HG03520 (cell line): ENCODE data around the gene LRRK1.

ENCODE experiments used
- ATAC-seq: cut with Tn5 transposase; IDR thresholded peaks from one replicate; pipeline ENCODE4 v1.9.1; 2021; ENCODE audit warnings: mild to moderate bottlenecking, moderate library complexity; ENCODE audit not compliant: unreplicated experiment

The LRRK1 gene, protein sequence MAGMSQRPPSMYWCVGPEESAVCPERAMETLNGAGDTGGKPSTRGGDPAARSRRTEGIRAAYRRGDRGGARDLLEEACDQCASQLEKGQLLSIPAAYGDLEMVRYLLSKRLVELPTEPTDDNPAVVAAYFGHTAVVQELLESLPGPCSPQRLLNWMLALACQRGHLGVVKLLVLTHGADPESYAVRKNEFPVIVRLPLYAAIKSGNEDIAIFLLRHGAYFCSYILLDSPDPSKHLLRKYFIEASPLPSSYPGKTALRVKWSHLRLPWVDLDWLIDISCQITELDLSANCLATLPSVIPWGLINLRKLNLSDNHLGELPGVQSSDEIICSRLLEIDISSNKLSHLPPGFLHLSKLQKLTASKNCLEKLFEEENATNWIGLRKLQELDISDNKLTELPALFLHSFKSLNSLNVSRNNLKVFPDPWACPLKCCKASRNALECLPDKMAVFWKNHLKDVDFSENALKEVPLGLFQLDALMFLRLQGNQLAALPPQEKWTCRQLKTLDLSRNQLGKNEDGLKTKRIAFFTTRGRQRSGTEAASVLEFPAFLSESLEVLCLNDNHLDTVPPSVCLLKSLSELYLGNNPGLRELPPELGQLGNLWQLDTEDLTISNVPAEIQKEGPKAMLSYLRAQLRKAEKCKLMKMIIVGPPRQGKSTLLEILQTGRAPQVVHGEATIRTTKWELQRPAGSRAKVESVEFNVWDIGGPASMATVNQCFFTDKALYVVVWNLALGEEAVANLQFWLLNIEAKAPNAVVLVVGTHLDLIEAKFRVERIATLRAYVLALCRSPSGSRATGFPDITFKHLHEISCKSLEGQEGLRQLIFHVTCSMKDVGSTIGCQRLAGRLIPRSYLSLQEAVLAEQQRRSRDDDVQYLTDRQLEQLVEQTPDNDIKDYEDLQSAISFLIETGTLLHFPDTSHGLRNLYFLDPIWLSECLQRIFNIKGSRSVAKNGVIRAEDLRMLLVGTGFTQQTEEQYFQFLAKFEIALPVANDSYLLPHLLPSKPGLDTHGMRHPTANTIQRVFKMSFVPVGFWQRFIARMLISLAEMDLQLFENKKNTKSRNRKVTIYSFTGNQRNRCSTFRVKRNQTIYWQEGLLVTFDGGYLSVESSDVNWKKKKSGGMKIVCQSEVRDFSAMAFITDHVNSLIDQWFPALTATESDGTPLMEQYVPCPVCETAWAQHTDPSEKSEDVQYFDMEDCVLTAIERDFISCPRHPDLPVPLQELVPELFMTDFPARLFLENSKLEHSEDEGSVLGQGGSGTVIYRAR (N-terminal part only)

DNA sequence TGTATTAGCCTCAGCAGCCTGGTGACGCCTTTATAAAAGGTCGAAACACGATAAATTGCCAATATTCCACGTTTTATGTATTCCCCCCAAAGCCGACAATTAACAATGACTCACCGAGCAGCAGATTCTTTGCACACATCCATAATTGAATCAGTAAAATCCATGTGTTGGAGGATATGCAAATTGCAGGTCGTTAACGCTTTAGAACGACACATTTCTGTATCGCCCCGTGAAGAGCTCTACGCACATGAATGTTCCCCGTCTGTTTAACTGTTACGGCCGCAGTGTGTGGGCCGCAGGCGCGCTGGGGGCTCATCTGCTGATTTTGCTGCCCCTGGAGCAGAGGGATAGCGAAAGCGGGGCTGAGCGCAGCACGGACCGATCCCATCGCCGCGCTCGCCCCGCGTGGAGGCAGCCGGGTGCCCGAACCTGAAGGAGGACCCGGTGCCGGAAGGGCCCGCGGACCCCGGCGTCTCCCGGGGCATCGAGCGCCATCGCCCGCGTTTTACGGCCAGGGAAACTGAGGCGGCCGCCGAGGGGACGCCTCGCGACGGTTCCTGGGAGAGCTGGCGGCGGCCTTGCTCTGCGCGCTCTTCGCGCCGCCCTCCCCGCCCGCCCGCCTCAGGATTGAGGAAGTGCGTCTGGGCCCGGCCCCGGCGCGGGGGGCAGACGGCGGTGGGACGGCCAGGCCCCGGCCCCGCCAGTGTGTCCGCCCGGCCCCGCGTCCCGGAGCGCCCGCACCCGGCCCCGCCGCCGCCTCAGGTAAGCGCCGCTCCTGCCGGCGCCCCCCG is at the start of gene LRRK1:
Gene LRRK1, plus strand, starts transcription at position 668 of the 791 bp plus-strand sequence. CDS start 5,276 bp downstream, outside the sequence.
- ATAC-seq, result peak; percentile 19

DNA sequence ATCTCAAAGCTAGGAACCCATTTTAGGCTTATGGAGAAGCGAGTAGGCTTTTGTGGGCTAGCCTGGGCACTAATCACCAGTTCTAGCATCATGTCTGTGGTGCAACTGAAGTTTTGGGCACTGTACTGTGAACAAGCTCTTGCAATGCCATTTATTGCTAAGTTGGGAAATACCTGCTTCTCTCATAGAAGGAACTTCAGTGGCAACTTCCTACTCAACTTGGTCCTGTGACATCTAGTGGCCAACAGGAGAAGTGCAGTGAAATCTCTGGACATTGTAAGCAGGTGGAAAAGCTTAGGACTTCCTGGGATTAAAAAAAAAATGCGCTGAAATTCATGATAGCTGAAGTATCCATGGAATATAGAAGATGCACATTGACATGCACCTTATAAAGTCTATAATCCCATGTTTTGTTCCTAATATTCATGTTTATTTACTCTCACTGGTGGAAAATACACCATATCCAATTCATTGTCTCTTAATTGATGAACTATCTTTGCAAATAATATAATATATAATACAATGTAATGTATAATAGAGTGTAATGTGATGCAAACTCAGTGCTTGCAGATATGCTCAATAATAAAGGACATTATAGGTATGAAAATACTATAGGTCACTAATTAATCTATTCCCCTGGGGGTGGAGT is 46.0 kb upstream of the LRRK1 start:
- peak; percentile 45 for ATAC-seq

DNA sequence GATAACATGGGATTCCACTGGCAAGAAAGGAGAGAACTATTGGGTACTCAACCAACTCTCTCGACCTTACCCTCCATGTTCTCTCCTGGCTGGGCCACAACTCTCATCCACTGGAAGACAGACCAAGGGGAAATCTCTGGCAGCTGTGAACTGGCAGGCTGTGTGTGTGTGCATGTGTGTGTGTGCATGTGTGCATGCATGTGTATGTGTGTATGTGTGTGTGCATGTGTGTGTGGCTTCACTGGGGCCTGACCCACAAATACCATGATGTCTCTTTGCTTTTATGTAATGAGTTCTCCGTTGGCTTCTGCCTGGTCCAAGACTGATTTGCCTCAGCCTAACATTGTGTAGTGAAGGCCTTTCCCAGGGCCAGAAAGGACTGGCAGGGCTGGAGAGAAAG is 43.7 kb upstream of the LRRK1 start:
- ATAC-seq, result no peak

DNA sequence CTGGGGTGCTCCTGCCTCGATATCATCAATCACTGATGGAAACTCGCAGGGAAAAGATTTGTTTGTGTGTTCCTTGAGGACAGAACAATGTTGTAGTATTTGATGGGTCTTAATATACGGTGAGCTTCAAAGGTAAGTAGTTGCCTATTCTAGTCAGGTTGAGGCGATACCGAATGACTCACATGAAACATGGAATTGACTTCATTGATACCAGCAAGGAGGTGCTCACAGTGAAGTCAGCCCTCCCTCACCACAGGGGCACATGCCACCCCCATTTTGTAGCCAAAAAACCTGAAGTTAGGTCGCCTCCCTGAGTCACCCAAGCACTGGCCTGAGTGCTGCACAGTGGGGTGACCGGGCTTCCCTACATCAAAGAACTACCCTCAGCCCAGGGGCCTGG is 43.2 kb upstream of the LRRK1 start:
- no peak for ATAC-seq

DNA sequence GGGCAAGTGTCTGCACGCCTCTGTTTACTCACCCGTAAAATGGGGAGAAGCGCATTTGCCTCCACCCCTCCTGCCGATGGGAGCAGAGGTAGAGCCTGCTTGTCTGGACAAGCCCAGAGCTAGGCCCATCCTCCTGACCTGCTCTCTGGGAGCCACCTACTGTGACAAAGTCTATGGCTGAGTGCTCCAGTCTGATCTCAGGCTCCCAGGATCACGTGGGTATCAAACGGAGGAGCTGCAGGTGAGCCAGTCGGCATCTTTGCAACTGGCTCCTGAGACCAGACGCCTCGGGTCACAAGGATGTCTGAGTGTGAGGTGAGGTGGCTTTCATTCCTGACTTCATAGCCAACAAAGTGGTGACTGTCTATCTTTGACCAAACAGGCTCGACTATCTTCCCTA is 41.6 kb upstream of the LRRK1 start:
- no peak for ATAC-seq

DNA sequence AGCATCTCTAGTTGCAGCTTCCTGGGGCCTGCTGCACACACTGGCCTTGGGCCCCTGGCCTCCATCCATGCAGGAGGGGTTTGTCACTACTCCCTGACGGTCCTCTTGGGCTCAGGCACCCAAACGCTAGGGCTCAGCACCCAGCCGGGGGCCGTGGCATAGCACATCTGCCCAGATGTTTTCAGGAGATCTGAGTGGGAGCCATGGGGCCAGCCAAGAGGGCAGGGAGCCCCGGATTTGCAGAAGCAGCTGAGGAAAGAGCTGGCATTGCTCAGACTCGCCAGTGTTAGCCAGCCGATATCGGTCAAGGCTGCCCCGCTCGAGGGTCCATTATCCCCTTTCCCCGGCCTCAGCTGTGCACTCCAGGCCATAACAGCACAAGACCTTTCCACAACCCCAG is 41.0 kb upstream of the LRRK1 start:
- ATAC-seq, result no peak

DNA sequence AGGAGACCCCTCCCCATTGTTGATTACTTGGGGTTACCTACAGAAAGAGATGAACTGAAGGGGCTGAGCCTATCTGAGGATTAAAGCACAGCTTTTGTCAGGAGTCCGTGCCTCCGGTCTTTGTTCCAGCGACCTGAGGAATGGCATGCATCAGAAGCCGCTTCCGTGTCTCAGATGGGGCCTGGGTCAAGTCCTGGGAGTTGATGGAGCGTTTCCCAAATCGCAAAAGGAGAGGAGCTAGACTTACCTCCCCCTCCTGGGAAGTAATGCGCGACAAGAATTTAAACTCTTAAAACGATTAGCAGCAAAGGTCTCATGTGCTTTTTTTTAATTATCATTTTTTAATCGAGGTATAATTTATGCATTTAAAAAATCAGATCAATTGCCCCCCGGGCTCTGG is 40.5 kb upstream of the LRRK1 start:
- no peak for ATAC-seq

DNA sequence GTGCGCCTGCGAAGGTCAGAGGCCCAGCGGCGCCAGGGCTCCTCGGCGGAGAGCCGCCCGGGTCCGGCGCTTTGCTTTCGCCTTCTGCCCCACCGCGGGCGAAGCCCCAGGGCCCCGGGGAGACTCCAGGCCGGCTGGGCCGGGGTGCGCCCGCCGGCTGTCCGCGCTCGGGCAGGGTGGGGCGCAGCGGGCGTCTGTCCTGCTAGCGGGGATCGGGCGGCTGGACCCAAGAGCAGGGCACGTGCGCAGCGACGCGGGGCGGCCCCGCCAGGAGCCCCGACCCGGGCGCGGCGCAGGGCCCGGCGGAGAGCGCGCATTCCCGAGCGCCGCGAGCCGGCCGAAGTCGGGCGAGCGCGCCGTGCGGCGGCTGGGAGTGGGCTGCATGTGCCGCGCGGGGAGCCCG is 40.1 kb upstream of the LRRK1 start:
- ATAC-seq, result no peak

DNA sequence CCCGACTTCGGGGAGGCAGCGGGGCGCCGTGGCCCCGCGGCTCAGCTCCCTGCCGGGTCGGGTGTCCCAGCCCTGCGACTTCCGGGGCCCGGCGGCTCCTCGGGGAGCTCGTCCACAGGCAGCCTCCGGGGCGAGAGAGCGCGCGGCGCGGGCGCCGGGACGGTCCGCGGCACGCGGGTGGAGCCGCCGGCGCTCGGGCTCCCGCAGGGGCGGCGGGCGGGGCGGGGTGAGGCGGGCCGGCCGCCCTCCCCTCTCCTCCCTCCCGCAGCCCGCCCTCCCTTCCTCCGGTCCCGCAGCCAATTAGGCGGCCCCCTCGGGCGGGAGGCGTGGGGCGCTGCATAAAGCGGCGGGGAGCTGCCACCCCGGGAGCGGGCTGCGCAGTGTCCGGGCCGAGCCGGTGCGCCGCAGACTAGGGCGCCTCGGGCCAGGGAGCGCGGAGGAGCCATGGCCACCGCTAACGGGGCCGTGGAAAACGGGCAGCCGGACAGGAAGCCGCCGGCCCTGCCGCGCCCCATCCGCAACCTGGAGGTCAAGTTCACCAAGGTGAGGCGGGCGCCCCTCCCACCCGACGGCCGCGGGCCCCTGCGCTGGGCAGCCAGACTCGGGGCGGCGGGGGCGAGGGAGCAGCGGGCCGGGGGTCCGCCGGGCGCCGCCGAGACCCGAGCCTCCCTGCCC is 39.6 kb upstream of the LRRK1 start, which contains the start of gene ALDH1A3:
Gene ALDH1A3, plus strand, starts transcription at position 368 of the 675 bp plus-strand sequence. Its CDS starts 77 bp downstream, at position 445.
- ATAC-seq, result no peak

DNA sequence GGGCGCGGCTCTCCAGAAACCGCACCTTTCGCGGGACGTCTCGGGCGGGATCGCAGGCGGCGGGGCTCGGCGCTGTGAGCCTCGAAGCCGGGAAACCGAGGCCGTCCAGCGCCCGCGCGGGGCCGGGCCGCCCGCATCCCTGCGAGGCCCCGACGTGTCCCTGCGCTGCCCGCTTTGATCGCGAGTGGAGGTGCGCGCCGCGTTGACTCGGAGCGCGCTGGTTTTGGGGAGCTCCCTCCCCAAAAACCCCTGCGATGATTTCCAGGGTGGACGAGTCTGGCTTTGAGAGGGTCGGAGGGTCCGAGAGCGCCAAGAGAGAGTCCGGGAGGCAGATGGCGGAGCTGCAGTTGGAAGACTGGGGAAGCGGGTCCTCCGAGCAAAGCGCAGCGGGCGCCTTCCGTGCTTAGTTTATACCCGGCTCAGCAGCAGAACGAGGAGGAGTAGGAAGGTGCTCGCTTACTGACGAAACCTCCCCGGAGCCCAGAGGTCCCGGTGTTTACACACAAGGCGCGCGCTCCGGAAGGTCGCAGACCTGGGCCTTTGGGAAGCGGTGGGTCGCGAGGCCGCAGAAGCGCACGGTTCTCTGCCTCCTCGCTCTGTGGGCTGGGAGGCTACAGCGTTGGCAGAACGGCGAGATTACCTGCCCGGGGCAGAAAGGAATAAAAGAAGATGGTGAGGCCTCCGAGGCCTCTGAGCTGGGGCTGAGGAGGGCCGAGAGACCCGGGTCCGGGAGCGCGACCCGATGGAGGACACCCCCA is 38.8 kb upstream of the LRRK1 start:
- ATAC-seq, result no peak

DNA sequence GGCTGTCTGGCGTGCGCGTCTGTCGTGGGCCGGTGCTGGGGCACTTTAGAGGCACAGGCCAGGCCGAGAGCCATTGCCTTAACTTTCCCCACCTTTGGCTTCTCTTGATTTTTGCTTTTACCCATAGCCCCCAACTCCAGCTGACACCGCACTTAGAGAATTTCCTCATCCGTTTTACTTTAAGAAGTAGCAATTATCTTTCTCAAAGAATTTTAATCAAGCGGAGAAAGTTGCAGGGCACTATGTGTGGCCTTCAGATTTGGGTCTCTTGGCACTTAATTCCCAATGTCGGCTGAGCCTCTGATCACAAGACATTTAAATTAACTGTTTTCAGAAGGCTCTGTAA is 38.3 kb upstream of the LRRK1 start:
- ATAC-seq, result no peak

DNA sequence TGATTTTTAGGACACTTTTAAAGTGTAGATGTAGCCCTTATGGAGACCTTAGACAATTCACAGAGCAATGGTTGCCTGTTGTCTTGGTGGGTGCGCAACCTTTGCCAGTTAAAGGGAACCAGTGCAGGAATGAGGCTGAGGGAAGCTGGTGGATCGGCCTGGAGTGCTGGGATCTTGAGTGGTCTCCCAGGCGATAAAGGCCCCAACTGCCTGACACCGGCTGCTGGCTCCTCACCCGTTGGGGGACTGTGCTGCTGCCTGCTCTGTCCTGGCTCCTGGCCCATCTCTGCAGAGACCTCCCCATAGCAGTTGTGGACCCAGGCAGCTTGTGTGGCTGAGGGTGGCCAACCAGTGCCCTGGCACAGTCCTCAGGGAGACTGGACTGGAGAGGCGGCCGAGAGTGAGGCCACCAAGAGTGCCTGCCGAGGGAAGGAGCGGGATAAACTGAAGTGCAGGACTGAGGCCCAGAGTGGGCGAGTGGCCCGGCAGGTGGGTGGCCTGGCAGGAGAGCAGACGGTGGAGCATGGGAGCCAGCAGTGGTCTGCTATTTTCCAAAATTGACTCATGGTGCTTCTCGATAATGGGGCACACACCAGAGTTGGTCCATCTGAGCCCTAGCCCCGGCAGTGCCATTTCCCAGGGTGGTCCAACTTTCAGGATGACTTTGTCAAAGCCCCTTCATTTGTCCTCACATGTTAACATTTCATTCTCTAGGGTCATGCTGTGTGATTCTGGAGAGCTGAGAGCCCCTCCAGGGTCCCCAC is 37.4 kb upstream of the LRRK1 start:
- ATAC-seq, result no peak

DNA sequence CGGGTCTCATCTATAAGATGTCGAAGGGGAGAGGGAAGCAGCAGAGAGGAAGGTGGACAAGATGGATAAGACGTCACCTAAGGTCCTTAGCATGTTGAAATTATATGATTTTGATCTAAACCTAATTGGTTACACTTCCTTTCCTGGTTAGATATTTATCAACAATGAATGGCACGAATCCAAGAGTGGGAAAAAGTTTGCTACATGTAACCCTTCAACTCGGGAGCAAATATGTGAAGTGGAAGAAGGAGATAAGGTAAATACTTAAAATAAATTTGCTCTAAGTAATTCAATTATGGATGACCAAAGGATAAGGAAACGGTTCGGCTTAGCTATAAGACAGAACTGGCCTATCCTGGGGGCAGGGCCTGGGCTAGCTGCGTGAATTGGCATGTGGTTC is 34.0 kb upstream of the LRRK1 start:
- ATAC-seq, result no peak

DNA sequence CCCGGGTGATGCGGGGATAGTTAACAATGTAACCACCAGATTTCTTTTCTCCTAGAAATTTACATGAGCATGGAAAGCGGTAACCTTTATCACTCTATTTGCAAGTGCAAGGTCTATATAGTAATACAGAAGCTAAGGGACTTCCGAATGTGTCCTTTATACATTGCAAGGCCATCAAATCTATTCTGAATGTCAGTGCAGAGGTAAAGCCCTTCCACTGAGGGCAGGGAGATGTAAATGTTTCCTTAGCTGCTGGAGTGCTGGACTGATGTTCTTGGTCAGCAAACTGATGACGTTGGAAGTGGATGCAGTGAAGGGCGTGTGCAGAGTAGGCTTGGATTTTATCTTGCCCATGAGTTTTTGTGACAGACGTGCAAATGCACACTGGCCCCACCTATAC is 33.3 kb upstream of the LRRK1 start:
- no peak for ATAC-seq

DNA sequence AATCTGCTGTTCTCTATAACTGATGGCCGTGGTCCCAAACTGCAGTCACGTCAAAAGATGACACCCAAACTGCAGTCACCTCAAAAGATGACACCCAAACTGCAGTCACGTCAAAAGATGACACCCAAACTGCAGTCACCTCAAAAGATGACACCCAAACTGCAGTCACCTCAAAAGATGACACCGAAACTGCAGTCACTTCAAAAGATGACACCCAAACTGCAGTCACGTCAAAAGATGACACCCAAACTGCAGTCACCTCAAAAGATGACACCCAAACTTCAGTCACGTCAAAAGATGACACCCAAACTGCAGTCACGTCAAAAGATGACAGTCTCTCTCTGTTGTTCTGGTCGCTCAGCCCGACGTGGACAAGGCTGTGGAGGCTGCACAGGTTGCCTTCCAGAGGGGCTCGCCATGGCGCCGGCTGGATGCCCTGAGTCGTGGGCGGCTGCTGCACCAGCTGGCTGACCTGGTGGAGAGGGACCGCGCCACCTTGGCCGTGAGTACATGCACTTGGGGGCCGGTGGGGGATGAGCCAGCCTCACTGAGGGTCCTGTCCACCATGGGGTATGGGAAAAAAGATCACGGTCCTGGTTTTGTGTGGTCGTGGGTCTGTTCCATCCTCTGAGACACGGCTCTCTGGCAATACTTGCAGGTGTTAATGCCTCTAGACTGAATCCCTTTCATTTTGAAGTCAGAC is 31.8 kb upstream of the LRRK1 start:
- no peak for ATAC-seq

DNA sequence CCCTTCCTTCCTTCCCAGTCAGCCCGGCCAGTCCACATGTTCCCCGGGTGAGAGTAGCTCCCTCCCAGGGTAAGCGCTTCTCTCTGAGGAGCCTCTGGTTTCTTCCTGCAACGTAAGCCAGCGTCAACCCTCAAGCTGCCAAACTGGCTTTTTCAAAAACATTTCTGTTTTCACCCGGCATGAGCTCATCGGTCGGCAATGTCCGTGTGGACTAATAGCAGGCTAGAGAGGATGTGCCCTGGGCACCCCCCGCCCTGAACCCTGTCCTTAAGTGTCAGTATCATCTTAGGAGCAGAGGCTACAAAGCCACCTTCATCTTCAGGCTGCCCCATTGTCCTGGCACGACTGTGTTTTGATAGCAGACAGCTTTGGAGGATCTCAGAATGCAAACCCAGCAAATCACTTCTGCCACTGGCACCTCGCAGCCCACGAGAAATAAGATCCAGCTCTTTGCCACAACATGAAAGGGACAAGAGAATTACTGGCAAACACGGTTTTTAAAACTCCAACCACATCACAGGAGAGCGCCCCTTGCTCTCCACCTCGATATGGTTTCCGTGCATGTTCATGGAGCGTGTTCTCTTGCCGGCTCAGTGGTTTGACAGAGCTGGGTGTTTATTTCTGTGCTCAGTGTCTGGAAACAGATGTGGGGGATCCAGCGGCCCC is 29.6 kb upstream of the LRRK1 start:
- no peak for ATAC-seq
